ENCODE measurements around the gene OGFOD3. TPM values are rescaled to one million over a fixed set of nuclear protein-coding genes. Genes with fewer than 3 reads are reported as not detected.

The OGFOD3 gene
- total and polyA plus RNA-seq, 2 donors: 11.2 to 14.1 TPM

DNA sequence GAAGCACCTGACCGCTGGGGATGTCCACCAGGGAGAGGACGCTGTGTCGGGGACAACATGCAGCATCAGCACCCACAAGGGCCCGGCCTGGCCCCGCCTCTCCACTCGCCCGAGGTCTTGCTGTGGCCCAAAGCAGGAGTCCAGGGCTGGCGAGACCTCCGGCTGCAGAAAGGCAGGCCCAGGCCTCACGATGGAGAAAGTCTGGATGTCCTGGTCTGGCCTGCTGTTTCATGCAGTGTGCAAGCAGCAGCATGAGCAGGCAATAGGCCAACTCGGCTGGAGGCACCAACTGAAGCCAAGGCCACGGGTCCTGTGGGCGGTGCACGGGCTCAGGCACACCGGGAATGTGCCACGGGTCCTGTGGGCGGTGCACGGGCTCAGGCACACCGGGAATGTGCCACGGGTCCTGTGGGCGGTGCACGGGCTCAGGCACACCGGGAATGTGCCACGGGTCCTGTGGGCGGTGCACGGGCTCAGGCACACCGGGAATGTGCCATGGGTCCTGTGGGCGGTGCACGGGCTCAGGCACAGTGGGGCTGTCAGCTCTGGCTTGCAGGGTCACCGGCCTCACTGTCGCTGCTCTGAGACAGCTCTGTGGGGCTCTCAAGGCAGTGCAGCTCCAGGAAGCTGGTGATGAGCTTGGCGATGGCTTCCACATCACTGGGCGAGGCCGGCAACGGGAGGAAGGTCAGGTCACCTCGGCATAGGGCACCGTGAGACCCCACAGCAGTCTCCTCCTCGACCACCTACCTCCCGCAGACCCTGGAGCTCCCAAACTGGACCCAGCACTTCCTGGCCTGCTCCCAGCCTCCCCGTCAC, 25.3 kb upstream of the OGFOD3 start:
- peaks cover 0 to 1% of the 10 kb centered on the region in 2 donors for H3K4me1 ChIP-seq (ENCODE audit: control insufficient read depth in 2 of 2, insufficient read depth in 2 of 2, low read length in 2 of 2)
- DNase-seq (ENCODE audit: low read depth in 6 of 9, low spot score in 9 of 9): no peak
- H3K36me3 ChIP-seq (ENCODE audit: control insufficient read depth in 2 of 2, insufficient read depth in 2 of 2, low read length in 1 of 2): peaks cover 67 to 68% of the 10 kb centered on the region in 2 donors
- peaks cover 1 to 12% of the 10 kb centered on the region in 2 donors for H3K9me3 ChIP-seq (ENCODE audit: control insufficient read depth in 2 of 2, insufficient read depth in 1 of 2, low read length in 1 of 2)
- H3K4me3 ChIP-seq (ENCODE audit: low read length in 2 of 2): no peak overlapping the region
- WGBS: 94% methylated on average over 35 of the region's 40 CpGs
- H3K27ac ChIP-seq (ENCODE audit: low read depth in 1 of 2, low read length in 1 of 2): no peak overlapping the region
- no peaks in the 10 kb centered on the region for H3K27me3 ChIP-seq (ENCODE audit: control insufficient read depth in 2 of 2, insufficient read depth in 1 of 2, low read length in 1 of 2)

GRCh38 chr17:82442643-82443464, 24.5 kb upstream of the OGFOD3 start:
- no peaks in the 10 kb centered on the region for H3K4me1 ChIP-seq (ENCODE audit: control insufficient read depth in 2 of 2, insufficient read depth in 2 of 2, low read length in 2 of 2)
- no peak for DNase-seq (ENCODE audit: low read depth in 6 of 9, low spot score in 9 of 9)
- WGBS: 96% methylated on average over 28 of the region's 28 CpGs
- no peak overlapping the region for H3K27ac ChIP-seq (ENCODE audit: low read depth in 1 of 2, low read length in 1 of 2)
- H3K36me3 ChIP-seq (ENCODE audit: control insufficient read depth in 2 of 2, insufficient read depth in 2 of 2, low read length in 1 of 2): peaks cover 67 to 69% of the 10 kb centered on the region in 2 donors
- H3K4me3 ChIP-seq (ENCODE audit: low read length in 2 of 2): no peak overlapping the region
- H3K9me3 ChIP-seq (ENCODE audit: control insufficient read depth in 2 of 2, insufficient read depth in 1 of 2, low read length in 1 of 2): peaks cover 1 to 12% of the 10 kb centered on the region in 2 donors
- no peaks in the 10 kb centered on the region for H3K27me3 ChIP-seq (ENCODE audit: control insufficient read depth in 2 of 2, insufficient read depth in 1 of 2, low read length in 1 of 2)

GRCh38 chr17:82441691-82442487, 23.5 kb upstream of the OGFOD3 start:
- Histone ChIP-seq H3K27ac (ENCODE audit: low read depth in 1 of 2, low read length in 1 of 2) (no peak overlapping the region), H3K9me3 (ENCODE audit: control insufficient read depth in 2 of 2, insufficient read depth in 1 of 2, low read length in 1 of 2) (peaks cover 1 to 12% of the 10 kb centered on the region in 2 donors), H3K4me3 (ENCODE audit: low read length in 2 of 2) (no peak overlapping the region), H3K4me1 (ENCODE audit: control insufficient read depth in 2 of 2, insufficient read depth in 2 of 2, low read length in 2 of 2) (no peaks in the 10 kb centered on the region), H3K36me3 (ENCODE audit: control insufficient read depth in 2 of 2, insufficient read depth in 2 of 2, low read length in 1 of 2) (peaks cover 62 to 66% of the 10 kb centered on the region in 2 donors), H3K27me3 (ENCODE audit: control insufficient read depth in 2 of 2, insufficient read depth in 1 of 2, low read length in 1 of 2) (no peaks in the 10 kb centered on the region)
- DNase-seq (ENCODE audit: low read depth in 6 of 9, low spot score in 9 of 9): no peak
- WGBS: 95% methylated on average over 27 of the region's 27 CpGs

DNA sequence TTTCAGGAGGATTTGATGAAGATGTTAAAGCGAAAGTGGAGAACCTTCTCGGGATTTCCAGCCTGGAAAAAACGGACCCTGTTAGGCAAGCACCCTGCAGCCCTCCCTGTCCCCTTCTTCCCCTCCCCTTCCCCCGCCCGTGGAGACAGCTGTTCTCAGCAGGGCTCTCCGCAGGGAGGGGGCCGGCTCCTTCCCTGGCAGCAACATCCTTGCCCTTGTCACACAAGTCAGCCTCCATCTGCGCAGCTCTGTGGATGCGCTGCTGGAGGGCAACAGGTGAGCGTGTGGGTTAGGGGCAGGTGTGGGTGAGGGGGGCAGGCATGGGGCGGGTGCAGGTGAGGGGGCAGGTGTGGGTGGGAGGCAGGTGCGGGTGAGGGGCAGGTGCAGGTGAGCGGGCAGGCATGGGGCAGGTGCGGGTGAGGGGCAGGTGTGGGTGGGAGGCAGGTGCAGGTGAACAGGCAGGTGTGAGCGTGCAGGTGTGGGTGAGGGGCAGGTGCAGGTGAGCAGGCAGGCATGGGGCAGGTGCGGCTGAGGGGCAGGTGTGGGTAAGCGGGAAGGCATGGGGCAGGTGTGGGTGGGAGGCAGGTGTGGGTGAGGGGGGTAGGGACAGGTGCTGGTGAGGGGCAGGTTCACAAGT, 22.7 kb upstream of the OGFOD3 start:
- no peaks in the 10 kb centered on the region for H3K4me1 ChIP-seq (ENCODE audit: control insufficient read depth in 2 of 2, insufficient read depth in 2 of 2, low read length in 2 of 2)

DNA sequence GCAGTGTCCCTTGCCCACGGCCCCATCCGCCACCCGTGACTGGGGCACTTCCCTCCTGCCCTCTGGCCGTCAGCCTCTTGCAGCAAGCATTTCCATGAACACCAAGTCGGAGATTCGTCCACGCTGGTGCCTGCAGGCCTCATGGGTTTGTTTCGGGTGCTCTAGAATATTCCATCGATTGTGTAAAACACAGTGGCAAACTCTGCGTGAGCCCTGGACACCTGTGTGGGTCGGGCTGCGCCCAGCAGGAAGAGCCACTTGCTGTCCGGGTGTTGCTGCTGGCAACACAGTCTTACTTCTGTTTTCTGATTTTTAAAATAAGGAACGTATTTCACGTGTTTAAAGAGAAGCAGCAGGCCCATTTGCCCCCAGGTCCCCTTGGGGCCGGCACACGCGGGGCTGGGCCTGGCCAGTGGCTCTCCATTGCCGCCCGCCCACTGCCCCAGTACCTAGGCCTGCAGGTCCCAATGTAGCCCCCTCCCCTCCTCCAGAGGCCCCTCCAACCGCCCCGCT, 22.1 kb upstream of the OGFOD3 start:
- Histone ChIP-seq H3K4me1 (ENCODE audit: control insufficient read depth in 2 of 2, insufficient read depth in 2 of 2, low read length in 2 of 2) (no peaks in the 10 kb centered on the region), H3K27ac (ENCODE audit: low read depth in 1 of 2, low read length in 1 of 2) (no peak overlapping the region), H3K27me3 (ENCODE audit: control insufficient read depth in 2 of 2, insufficient read depth in 1 of 2, low read length in 1 of 2) (no peaks in the 10 kb centered on the region), H3K4me3 (ENCODE audit: low read length in 2 of 2) (no peak overlapping the region), H3K36me3 (ENCODE audit: control insufficient read depth in 2 of 2, insufficient read depth in 2 of 2, low read length in 1 of 2) (peaks cover 56 to 66% of the 10 kb centered on the region in 2 donors), H3K9me3 (ENCODE audit: control insufficient read depth in 2 of 2, insufficient read depth in 1 of 2, low read length in 1 of 2) (peaks cover 1 to 12% of the 10 kb centered on the region in 2 donors)
- WGBS: 82% methylated on average over 22 of the region's 22 CpGs
- DNase-seq (ENCODE audit: low read depth in 6 of 9, low spot score in 9 of 9): no peak

More for the DNA sequence above, 22.7 kb upstream of the OGFOD3 start:
- no peaks in the 10 kb centered on the region for H3K27me3 ChIP-seq (ENCODE audit: control insufficient read depth in 2 of 2, insufficient read depth in 1 of 2, low read length in 1 of 2)
- H3K36me3 ChIP-seq (ENCODE audit: control insufficient read depth in 2 of 2, insufficient read depth in 2 of 2, low read length in 1 of 2): peaks cover 56 to 66% of the 10 kb centered on the region in 2 donors
- H3K27ac ChIP-seq (ENCODE audit: low read depth in 1 of 2, low read length in 1 of 2): no peak overlapping the region
- no peak for DNase-seq (ENCODE audit: low read depth in 6 of 9, low spot score in 9 of 9)
- no peak overlapping the region for H3K4me3 ChIP-seq (ENCODE audit: low read length in 2 of 2)
- 94% methylated on average over 17 of the region's 17 CpGs for WGBS
- H3K9me3 ChIP-seq (ENCODE audit: control insufficient read depth in 2 of 2, insufficient read depth in 1 of 2, low read length in 1 of 2): peaks cover 1 to 12% of the 10 kb centered on the region in 2 donors

GRCh38 chr17:82439829-82440365, 21.5 kb upstream of the OGFOD3 start:
- Histone ChIP-seq H3K9me3 (ENCODE audit: control insufficient read depth in 2 of 2, insufficient read depth in 1 of 2, low read length in 1 of 2) (peaks cover 1 to 12% of the 10 kb centered on the region in 2 donors), H3K36me3 (ENCODE audit: control insufficient read depth in 2 of 2, insufficient read depth in 2 of 2, low read length in 1 of 2) (peaks cover 50 to 63% of the 10 kb centered on the region in 2 donors), H3K4me1 (ENCODE audit: control insufficient read depth in 2 of 2, insufficient read depth in 2 of 2, low read length in 2 of 2) (no peaks in the 10 kb centered on the region), H3K27ac (ENCODE audit: low read depth in 1 of 2, low read length in 1 of 2) (no peak overlapping the region), H3K27me3 (ENCODE audit: control insufficient read depth in 2 of 2, insufficient read depth in 1 of 2, low read length in 1 of 2) (no peaks in the 10 kb centered on the region), H3K4me3 (ENCODE audit: low read length in 2 of 2) (no peak overlapping the region)
- WGBS: 98% methylated on average over 34 of the region's 34 CpGs
- no peak for DNase-seq (ENCODE audit: low read depth in 6 of 9, low spot score in 9 of 9)

DNA sequence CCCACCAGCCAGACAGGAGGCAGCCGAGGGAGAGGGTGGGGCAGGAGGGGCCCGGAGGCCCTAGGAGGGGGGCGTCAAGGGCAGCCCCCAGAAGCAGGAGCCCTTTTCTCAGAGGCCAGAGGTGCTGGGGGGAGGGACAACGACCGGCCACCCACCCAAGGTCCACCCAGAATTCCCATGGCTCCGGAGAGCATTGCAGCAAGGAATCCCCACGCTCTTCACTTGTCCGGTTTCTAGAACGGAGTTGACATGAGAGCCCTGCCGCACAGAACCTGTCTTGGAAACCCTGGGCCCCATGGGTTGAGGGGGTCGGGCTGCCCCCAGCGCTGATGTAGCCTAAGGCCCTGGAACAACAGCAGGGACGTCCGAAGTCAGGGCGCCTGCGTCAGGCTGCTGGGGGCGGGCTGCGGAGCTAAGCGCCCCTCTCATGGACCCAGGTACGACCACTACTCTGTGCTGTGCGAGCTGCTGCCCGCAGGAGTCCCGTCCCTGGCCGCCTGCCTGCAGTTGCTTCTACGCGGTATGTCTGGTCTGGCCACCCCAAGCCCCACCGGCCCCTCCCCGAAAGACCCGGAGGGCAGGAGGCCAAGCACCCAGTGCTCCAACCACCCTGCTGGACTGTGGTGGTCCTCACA, 20.9 kb upstream of the OGFOD3 start:
- no peak for DNase-seq (ENCODE audit: low read depth in 6 of 9, low spot score in 9 of 9)
- peaks cover 1 to 12% of the 10 kb centered on the region in 2 donors for H3K9me3 ChIP-seq (ENCODE audit: control insufficient read depth in 2 of 2, insufficient read depth in 1 of 2, low read length in 1 of 2)
- no peak overlapping the region for H3K4me3 ChIP-seq (ENCODE audit: low read length in 2 of 2)
- H3K36me3 ChIP-seq (ENCODE audit: control insufficient read depth in 2 of 2, insufficient read depth in 2 of 2, low read length in 1 of 2): peaks cover 44 to 57% of the 10 kb centered on the region in 2 donors
- 94% methylated on average over 29 of the region's 29 CpGs for WGBS
- no peaks in the 10 kb centered on the region for H3K4me1 ChIP-seq (ENCODE audit: control insufficient read depth in 2 of 2, insufficient read depth in 2 of 2, low read length in 2 of 2)
- H3K27me3 ChIP-seq (ENCODE audit: control insufficient read depth in 2 of 2, insufficient read depth in 1 of 2, low read length in 1 of 2): no peaks in the 10 kb centered on the region
- H3K27ac ChIP-seq (ENCODE audit: low read depth in 1 of 2, low read length in 1 of 2): no peak overlapping the region

Data from thymus (tissue), 11 donors.